Sigmoid colon (tissue), 4 donors: Measurements from ENCODE around the gene SOBP.

ENCODE experiments used
- POLR2A ChIP-seq, 2 donors: fragments of 450-650 bp; IDR thresholded peaks; one replicate each; pipeline ENCODE4 v1.6.1; 2016; ENCODE audit warnings: antibody characterized with exemption in 2 of 2, mild to moderate bottlenecking in 2 of 2, moderate library complexity in 2 of 2
- POLR2AphosphoS5 ChIP-seq, 4 donors: sonication (generic); formaldehyde crosslinking; IDR thresholded peaks; one replicate each; pipeline ENCODE4 v1.6.1; 2017; ENCODE audit warnings: antibody characterized with exemption in 4 of 4
- TF ChIP-seq, protein P1 (sequence below), 4 experiments: fragments of 450-650 bp in 3 of 4; fragments of 200-600 bp in 1 of 4; IDR thresholded peaks; one replicate each; pipeline ENCODE4 v1.5.1; 2016 to 2019; ENCODE audit warnings: antibody characterized with exemption in 4 of 4, mild to moderate bottlenecking in 3 of 4, moderate library complexity in 2 of 4

DNA sequence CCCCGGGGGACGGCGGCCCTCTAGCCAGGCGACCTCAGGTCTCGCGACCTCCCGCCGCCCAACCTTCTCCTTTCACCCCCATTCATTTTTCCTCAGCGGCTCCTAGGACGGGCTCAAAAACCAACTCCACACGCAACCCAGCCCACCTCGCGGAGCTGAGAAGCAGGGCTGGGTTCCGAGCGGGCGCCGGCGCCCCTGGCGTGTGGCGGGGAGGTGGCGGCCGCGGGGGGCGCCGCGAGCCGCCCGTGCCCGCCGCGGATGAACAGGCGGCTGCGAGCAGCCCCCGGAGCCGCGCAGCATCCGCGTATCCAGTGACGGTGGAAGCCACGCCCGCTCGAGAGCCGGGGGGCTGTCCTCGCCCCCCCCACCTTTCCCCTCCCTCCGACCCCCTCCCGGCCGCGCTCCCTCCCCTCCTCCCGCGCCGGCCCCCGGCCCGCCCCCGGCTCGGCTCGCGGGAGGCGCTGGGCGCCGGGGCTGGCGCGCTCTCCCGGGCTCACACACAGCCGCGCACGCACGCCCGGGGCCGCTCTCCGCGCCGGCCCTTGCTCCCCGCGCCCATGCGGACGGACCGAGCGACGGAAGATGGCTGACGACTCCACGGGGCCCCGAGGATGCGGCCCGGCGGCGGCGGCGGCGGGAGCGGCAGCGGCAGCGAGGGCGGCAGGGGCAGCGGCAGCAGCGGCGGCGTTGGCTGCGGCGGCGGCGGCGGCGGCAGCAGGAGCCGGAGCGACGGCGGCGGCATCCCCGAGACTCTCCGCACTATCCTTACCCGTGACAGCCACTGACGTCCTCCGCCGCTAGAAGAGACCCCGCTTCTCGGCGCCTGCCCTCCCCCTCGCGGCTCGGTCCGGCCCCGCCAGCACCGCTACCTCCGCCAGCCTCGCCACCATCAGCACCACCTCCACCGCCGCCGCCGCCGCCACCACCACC, at the start of gene SOBP:
- TF ChIP-seq, protein P1, sequence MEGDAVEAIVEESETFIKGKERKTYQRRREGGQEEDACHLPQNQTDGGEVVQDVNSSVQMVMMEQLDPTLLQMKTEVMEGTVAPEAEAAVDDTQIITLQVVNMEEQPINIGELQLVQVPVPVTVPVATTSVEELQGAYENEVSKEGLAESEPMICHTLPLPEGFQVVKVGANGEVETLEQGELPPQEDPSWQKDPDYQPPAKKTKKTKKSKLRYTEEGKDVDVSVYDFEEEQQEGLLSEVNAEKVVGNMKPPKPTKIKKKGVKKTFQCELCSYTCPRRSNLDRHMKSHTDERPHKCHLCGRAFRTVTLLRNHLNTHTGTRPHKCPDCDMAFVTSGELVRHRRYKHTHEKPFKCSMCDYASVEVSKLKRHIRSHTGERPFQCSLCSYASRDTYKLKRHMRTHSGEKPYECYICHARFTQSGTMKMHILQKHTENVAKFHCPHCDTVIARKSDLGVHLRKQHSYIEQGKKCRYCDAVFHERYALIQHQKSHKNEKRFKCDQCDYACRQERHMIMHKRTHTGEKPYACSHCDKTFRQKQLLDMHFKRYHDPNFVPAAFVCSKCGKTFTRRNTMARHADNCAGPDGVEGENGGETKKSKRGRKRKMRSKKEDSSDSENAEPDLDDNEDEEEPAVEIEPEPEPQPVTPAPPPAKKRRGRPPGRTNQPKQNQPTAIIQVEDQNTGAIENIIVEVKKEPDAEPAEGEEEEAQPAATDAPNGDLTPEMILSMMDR (IDR thresholded peaks at IDR 0.05) = no peak
- no peak for TF ChIP-seq POLR2A (IDR thresholded peaks at IDR 0.05)
- peak; percentile 23 to 66 (median 46) for TF ChIP-seq POLR2AphosphoS5 (IDR thresholded peaks at IDR 0.05)
